Posterior cingulate gyrus (tissue), 11 donors: ENCODE measurements around the gene DIP2B.
"Not testable (repeated sequence)": the region's sequence is repeated elsewhere in the genome, so short reads cannot be mapped to it uniquely, and the experiment has no call there.

Experiments used
- DNase-seq, 10 donors: peaks; one replicate each; pipeline versions ENCODE4 v3.0.0 to v3.0.0-alpha.2; 2020 to 2021; ENCODE audit warnings: mixed read lengths in 3 of 10
- intact Hi-C: fragments of 100-400 bp; cut with DNase I; formaldehyde crosslinking; loops from one replicate; pipeline ENCODE4 v1.15.1; 2023

The DIP2B gene

DNA sequence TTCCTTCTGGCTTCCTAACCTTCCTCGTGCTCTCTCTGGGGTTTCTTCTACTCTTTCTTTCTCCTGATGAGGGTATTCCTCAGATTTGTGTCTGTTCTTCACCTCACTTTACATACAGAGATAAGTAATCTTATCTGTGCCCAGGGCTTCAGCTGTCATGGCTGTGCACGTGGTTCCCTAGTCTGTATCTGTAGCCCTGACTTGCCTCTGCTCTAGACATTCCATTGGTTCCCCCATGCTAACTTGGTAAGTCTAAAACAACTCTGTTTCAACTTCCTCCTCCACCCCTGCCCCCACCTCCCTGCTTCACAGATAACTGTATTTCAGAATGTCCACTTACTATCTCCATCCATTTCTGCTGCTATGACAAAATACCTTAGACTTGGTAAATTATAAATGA, 10.8 kb downstream of the DIP2B start:
- intact Hi-C loops: loop anchor here (5.0 kb wide), 1 partner anchor 57 kb away; no protein-coding TSS in a partner anchor
- DNase-seq: no peak

DNA sequence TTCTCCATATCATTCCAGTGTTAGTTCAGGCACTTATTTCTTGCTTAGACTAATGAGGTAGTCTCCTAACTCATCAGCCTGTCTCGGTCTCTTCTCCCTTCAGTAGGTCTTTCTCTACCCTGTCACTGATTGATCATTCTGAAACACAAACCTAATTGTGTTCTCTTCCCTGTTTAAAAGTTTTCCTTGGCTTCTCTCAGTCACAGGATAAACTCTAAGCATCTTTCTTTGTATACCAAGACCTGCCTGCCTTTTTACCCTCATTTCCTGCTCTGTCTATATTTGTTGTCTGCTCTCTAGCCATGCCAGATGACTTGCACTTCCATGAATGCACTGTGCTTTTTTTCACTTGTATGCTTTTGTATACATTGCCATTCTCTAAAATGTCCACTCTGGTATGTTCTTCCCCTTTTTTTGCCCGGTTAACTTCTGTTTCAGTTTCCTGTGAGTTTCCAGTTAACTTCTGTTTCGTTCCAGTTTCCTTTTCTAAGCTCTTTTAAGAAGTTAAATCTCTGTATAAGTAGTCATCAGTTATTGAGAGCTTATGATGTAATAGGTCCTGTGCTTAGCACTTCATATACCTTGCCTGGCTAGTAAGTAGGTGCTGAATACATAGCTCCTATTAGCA, 12.8 kb downstream of the DIP2B start:
- DNase-seq: no peak
- intact Hi-C loops: loop anchor here (5.0 kb wide), 1 partner anchor 55 kb away; no protein-coding TSS in a partner anchor

DNA sequence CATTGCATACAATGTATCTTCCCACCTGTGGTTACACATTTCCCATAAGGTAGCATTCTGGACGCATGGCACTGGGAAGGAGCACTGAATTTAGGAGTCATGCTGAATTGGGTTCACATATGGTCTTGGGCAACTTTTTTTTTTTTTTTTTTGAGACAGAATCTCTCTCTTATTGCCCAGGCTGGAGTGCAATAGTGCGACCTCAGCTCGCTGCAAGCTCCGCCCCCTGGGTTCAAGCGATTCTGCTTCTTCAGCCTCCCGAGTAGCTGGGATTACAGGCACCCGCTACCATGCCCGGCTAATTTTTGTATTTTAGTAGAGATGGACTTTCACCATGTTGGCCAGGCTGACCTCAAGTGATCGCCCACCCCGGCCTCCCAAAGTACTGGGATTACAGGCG, 13.3 kb downstream of the DIP2B start:
- intact Hi-C loops: loop anchor here (5.0 kb wide), 1 partner anchor 54 kb away; no protein-coding TSS in a partner anchor
- DNase-seq: no peak

DNA sequence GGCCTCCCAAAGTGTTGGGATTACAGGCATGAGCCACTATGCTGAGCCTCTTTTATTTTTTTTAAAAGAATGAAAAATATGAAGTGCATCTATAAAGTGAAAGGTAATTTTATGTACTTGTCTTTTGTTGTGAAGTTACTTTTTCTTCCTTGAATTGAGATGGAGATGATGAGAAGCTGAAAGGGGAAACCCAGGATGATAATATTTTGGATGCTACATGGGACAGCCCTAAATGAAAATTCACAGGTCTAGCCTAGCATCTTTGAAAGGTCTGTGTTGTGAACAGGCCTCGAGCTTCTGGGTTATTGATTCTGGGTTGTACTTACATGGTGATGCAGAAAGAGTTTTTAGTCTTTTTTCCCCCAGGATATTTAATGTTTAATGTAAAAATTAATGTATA, 14.6 kb downstream of the DIP2B start:
- intact Hi-C loops: loop anchor here (5.0 kb wide), 1 partner anchor 53 kb away; no protein-coding TSS in a partner anchor
- DNase-seq: no peak

DNA sequence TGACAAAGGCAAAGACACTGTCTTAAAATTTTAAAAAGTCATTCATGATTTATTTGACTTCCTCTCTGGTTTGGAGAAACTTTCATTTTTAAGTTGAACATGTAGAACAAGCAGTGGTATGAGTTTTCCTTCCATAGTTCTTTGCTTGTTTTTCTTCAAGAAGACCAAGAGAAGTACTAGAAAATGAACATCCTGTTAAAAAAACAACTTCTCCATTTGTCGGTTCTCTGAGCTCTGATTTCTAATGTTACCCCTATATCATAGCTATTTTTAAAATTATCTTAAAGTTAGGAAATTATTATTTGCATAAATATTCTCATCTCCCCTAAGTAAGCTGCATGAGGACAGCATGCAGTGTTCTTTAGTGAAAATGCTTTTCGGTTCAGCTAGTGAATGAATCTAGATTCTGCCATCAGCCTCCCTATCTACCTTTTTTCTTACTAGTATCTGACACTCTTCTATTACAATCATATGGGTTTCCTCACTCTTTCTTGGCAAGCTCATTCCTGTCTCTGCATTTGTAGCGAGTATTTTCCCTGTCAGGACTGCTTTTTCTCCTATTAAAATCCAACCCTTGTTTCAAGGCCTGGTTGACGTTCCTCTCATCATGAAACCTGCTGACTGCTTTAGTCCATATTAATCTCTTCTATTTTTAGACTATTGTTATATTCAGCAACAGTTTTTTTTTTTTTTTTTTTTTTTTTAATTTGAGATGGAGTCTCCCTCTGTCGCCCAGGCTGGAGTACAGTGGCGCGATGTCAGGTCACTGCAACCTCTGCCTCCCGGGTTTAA, 15.8 kb downstream of the DIP2B start:
- intact Hi-C loops: no loop called here
- no peak for DNase-seq

DNA sequence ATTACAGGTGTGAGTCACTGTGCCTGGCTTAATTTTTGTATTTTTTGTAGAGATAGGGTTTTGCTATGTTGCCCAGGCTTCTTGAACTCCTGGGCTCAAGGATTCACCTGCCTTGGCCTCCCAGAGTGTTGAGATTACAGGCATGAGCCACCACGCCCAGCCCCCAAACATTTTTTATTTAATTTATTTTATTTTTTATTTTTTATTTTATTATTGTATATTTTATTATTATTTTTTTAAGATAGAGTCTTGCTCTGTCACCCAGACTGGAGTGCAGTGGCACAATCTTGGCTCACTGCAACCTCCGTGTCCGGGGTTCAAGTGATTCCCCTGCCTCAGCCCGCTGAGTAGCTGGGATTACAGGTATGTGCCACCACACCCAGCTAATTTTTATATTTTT, 17.0 kb downstream of the DIP2B start:
- DNase-seq, intact Hi-C loops: not testable (repeated sequence)

DNA sequence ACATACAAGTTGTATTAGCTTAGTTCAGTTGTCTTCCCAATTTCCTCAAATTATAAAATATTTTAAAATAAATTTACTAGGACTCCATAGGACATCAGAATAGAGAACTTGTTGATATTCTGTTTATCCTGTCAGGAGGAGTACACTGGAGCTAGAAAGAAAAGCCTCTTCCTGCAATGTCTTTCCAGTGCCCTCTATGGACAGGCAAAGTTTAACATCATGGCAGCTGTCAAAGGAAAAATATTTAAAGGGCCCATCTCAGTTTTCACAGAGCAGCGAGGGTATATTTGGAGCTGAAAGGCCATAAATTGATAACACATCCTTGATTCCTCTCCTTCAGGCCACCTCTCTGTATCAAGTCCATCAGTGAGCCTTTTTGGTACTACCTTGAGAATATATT, 19.0 kb downstream of the DIP2B start:
- DNase-seq: no peak
- intact Hi-C loops: no loop called here

DNA sequence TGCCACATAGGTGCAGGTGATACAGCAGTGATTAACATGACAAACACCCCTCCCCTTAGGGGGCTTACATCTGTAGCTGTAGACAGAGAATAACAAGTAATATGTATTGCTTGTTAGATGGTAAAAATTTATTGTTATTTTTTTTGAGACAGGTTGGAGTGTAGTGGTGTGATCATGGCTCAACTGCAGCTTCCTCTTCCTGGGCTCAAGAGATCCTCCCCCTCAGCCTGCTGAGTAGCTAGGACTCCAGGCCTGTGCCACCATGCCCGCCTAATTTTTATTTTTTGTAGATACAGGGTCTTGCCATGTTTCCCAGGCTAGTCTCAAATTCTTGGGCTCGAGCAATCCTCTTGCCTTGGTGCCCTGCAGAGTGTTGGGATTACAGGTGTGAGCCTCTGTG, 19.8 kb downstream of the DIP2B start:
- intact Hi-C loops: no loop called here
- no peak for DNase-seq

DNA sequence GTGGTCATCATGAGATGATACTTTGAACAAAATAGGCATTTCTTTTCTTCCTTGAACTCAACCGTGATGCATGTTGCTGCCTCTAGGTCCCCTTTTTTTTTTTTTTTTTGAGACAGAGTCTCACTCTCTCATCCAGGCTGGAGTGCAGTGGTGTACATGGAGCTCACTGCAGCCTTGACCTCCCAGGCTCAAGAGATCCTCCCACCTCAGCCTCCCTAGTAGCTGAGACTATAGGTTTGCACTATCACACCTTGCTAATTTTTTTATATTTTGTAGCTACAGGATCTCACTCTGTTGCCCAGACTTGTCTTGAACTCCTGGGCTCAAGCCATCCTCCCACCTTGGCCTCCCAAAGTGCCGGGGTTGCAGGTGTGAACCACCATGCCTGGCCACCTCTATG, 20.6 kb downstream of the DIP2B start:
- DNase-seq: no peak
- intact Hi-C loops: no loop called here

DNA sequence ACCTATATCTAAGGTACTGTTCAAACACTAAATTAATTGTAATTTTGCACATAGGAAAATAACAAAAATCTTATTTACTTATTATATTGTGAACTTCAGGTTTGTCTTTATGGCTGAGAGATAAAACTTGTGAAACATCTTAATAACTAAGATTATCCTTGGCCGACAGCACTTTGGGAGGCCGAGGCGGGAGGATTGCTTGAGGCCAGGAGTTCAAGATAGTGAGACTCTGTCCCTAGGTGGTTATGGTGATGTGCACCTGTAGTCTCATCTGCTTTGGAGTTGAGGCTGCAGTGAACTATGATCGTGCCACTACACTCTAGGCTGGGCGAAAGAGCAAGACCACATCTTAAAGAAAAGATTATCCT, 22.6 kb downstream of the DIP2B start:
- DNase-seq: no peak
- intact Hi-C loops: no loop called here

DNA sequence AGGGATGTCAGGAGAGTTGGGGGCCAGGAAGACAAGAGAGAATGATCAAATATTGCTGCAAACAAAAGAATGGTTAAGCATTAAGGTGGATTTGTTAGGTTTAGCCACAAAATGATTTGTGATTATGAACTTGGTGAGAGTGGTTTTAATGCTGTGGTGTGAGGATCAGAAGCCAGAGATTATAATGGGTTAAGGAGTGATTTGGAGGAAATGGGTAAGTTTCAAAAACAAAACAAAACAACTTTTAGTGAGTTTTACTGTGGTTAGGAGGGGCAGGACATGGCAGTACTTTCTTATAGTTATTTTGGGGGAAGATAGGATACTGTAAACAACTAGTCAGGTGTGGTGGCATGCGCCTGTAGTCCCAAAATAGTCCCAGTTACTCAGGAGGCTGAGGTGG, 24.0 kb downstream of the DIP2B start:
- intact Hi-C loops: no loop called here
- DNase-seq: no peak

DNA sequence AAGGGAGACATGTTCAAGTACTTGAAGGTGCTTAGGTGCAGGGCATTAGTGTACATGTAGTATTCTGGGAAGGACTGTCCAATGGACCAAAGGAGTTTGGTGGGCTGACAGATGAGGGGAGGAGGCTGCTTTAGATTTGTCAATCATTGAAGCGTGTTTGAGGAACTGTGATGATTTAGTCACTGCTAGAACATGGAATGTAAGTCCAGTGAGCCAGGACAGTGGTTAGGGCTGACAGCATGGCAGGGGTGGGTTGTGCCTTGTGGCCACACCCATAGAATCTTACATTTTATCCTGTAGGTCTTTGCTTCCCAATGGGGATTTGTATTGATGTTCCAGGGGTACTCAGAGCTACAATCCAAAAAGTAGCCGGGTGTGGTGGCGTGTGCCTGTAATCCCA, 24.6 kb downstream of the DIP2B start:
- intact Hi-C loops: no loop called here

DNA sequence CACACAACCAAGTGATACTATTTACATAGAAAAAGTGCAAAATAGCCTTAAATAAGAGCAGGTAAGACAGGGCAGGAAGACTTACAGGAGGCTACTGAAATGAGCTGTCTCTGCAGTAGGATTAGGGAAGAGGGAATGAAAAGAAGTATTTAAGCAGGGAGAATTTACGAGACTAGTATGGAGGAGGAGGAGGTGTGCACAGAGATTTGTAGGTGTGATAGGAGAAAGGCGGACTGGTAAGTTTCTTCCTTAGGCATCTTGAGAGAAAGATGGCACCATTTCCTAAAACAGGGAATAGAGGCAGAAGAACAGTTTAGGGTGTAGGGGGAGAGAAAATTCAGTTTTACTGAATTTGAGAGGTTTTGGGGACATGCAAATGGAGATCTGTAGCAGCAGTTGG, 25.7 kb downstream of the DIP2B start:
- no peak for DNase-seq
- intact Hi-C loops: no loop called here

More for the DNA sequence above, 24.6 kb downstream of the DIP2B start:
- no peak for DNase-seq

DNA sequence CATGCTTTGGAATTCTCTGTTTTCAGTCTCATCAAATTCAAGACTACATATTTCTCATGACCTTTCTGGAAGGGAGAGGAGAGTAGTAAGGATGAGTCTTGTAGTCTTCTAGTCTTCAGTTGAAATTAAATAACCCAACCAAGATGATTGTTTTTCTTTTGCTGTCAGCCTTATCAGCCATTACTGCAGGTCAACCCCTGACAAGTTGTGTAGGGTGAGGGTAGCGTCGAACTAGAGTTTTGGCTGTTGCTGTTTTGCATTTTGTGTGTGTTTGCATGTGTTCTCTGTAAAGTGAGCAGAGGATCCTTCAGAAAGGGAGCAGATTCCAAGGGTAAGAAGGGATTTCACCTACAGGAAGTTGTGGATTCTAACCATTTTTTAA, 28.4 kb downstream of the DIP2B start:
- DNase-seq: no peak
- intact Hi-C loops: no loop called here

DNA sequence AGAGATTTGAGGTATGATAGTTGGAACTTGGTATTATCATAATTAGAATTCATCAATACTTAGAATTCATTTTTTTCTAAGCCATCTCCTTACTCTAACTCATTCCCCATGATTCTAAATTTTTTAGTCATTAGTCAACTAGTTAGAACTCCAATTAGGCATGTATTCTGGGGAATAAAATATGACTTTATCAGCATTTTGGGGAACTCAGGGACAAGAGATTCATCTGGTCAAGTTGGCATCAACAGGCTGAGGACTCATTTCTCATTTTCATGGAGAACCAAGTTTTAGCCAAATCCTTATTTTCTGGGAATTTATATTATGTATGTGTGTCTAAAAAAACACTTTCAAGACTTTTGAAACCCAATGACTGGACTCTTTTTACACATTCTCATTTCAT, 29.2 kb downstream of the DIP2B start:
- no peak for DNase-seq
- intact Hi-C loops: no loop called here

DNA sequence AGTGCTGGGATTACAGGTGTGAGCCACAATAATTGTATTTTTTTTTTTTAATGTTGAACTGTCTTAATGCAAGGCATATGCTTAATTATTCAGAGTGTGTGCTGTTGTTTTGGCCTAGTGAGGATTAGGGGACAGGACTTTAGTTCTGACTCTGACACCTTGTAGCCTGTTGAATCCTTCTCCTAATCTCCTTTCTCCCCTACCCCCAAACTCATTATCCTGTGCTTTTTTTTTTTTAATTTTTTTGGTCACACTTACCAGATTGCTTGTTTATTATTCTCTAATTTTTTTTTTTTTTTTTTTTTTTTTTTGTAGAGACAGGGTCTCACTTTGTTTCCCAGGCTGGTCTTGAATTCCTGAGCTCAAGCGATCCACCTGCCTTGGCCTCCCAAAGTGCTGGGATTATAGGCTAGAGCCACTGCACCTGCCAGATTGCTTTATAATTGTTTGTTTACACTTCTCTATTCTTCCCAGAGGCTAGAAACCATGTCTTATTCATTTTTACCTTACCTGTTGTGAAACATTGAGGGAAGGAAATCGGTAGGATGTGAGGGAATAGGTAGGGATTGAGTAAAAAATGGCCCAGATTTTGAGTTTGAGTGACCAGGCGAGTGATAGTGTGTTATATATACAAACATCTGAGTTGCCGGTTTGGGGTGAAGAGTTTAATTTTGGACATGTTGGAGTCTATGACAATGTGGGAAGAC, 32.2 kb downstream of the DIP2B start:
- DNase-seq: no peak
- intact Hi-C loops: no loop called here

DNA sequence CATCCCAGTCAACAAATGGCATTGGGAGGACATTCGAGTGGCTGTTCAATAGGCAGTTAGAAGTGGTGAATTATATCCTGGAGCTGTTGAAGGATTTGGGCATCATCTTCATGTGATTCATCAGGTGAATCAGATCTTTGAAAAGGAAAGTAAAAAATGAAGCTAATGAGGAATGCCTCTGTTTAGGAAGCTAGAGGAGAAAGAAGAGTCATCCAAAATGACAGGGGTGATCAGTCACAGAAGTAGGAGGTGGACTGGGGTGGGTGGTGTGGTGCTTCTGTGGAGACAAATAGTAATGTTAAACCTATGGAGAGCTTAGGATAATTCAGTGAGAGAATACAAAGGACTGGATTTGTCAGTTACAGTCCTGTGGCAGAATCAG, 32.7 kb downstream of the DIP2B start:
- intact Hi-C loops: no loop called here
- no peak for DNase-seq

DNA sequence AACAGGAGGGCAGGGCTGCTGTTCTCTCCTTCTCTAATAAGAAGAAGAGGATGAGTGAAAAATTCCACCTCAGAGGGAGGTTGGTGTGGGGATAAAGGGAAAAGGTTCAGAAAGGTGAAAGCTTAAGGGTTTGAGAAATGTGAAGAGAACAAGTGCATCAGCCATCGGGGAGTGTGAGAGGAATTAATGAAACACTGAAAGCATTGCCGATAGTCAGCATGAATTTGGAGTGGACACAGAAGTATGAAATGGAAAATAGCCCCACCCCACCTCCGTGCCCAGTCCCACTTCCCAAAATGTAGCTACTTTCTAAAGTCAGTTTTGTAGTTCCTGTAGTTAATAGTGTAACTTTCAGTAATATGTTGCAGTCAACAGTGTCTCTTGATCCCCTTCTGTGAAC, 33.4 kb downstream of the DIP2B start:
- DNase-seq: no peak

DNA sequence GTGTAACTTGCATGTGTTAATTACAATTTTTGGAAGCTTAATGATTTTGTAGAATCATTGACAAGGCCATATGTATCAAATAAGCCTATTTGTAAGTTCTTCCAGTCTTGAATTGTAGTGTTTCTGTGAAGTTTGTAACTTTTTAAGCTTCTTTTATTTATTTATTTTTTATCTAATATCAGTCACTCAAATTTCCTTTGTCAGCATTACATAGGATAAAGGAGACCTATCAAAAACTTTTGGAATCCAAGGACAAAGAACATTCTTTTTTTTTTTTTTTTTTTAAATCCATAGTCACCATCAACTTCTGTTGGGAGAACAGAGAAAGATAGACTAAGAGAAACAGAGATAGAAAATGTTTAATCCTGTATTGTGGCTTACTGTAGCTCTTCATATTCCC, 36.4 kb downstream of the DIP2B start:
- intact Hi-C loops: no loop called here
- DNase-seq: no peak

More for the DNA sequence above, 33.4 kb downstream of the DIP2B start:
- intact Hi-C loops: no loop called here

DNA sequence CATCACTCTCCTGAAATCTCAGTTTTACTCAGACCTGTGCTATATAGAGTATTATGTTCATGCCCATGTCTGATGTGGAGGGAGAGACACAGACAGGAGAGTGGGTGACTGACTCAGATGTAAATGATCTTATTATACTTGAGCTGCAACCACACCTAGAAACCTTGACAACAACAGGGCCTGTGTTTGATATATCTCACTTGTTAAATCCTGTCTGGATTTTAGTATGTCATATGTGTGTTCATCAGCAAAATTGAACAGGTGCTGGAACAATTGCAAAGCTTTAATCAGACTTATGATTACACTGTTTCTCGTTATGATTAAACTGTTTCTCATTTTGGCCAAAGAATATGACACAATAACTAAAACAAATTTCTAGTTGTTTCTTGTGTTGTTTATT, 37.7 kb downstream of the DIP2B start:
- no peak for DNase-seq
- intact Hi-C loops: no loop called here

DNA sequence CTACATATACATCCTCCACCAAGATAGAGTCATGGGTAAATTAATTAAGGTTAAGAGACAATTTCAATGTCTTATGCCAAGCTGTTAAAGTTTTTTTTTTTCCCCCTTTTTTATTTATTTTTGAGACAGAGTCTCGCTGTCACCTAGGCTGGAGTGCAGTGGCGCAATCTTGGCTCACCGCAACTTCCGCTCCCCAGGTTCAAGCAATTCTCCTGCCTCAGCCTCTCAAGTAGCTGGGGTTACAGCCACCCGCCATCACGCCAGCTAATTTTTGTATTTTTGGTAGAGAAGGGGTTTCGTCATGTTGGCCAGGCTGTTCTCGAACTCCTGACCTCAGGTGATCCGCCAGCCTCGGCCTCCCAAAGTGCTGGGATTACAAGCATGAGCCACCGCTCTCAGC, 38.4 kb downstream of the DIP2B start:
- not testable (repeated sequence) for DNase-seq

DNA sequence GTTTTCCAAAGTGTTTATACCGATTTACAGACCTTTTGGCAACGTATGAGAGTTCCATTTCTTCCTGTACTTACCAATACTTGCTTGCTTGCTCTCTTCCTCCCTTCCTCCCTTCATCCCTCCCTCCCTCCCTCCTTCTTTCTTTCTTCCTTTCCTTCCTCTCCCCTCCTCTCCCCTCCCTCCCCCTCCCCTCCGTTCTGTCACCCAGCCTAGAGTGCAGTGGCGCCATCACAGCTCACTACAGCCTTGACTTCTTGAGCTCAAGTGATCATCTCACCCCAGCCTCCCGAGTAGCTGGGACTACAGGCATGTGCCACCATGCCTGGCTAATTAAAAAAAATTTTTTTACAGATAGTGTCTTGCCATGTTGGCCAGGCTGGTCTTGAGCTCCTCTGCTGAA, 40.4 kb downstream of the DIP2B start:
- intact Hi-C loops: no loop called here
- no peak for DNase-seq

More for the DNA sequence above, 38.4 kb downstream of the DIP2B start:
- intact Hi-C loops: not testable (repeated sequence)
